Dendritic cell treated with granulocyte-macrophage colony-stimulating factor and Interleukin-4, amounts not matched to agents 40 ng/mL and 50 ng/mL, for 4 days (primary cell): Measurements from ENCODE around the gene ATP8A1.
A peak's percentile ranks its signal among the peaks of the same experiment; 100 is the strongest.

Experiments used
- H3K27ac Mint-ChIP-seq: one replicate; pipeline ENCODE4 v1.8.0; 2022; ENCODE audit warnings: mild to moderate bottlenecking, mixed read lengths
- H3K27me3 Mint-ChIP-seq: one replicate; pipeline ENCODE4 v1.8.0; 2022; ENCODE audit warnings: mild to moderate bottlenecking, mixed read lengths
- H3K36me3 Mint-ChIP-seq: one replicate; pipeline ENCODE4 v1.8.0; 2022; ENCODE audit warnings: low read depth, mixed read lengths
- H3K4me1 Mint-ChIP-seq: one replicate; pipeline ENCODE4 v1.8.0; 2022; ENCODE audit warnings: low read depth, mixed read lengths
- H3K4me3 Mint-ChIP-seq: one replicate; pipeline ENCODE4 v1.8.0; 2022; ENCODE audit warnings: mild to moderate bottlenecking, moderate library complexity, mixed read lengths
- H3K9me3 Mint-ChIP-seq: one replicate; pipeline ENCODE4 v1.8.0; 2022; ENCODE audit warnings: mixed read lengths
- intact Hi-C: fragments of 100-400 bp; cut with micrococcal nuclease; formaldehyde crosslinking; loops from one replicate; pipeline ENCODE4 v1.15.0; 2022

ATP8A1 gene

GRCh38 chr4:42416017-42416416 is 240.9 kb downstream of the ATP8A1 start:
- Mint-ChIP-seq H3K27me3 (no peaks in the 10 kb centered on the region), H3K36me3 (peaks cover under 1% of the 10 kb centered on the region), H3K4me1 (no peaks in the 10 kb centered on the region), H3K4me3 (no peak overlapping the region), H3K9me3 (no peaks in the 10 kb centered on the region), H3K27ac (no peak overlapping the region)
- intact Hi-C loops, result no loop called here

GRCh38 chr4:42415281-42415680 is 241.6 kb downstream of the ATP8A1 start:
- H3K4me3 Mint-ChIP-seq, result no peak overlapping the region
- no peak overlapping the region for H3K27ac Mint-ChIP-seq
- H3K4me1 Mint-ChIP-seq, result no peaks in the 10 kb centered on the region
- H3K27me3 Mint-ChIP-seq, result no peaks in the 10 kb centered on the region
- H3K9me3 Mint-ChIP-seq, result no peaks in the 10 kb centered on the region
- intact Hi-C loops, result no loop called here
- no peaks in the 10 kb centered on the region for H3K36me3 Mint-ChIP-seq

GRCh38 chr4:42412251-42412650 is 244.7 kb downstream of the ATP8A1 start:
- no peak overlapping the region for H3K4me3 Mint-ChIP-seq
- H3K9me3 Mint-ChIP-seq, result no peaks in the 10 kb centered on the region
- H3K27me3 Mint-ChIP-seq, result no peaks in the 10 kb centered on the region
- H3K27ac Mint-ChIP-seq, result no peak overlapping the region
- H3K4me1 Mint-ChIP-seq, result no peaks in the 10 kb centered on the region
- H3K36me3 Mint-ChIP-seq, result no peaks in the 10 kb centered on the region
- intact Hi-C loops, result no loop called here

- H3K27ac Mint-ChIP-seq, result no peak overlapping the region
- no peaks in the 10 kb centered on the region for H3K9me3 Mint-ChIP-seq
- H3K4me1 Mint-ChIP-seq, result no peaks in the 10 kb centered on the region
- no peaks in the 10 kb centered on the region for H3K27me3 Mint-ChIP-seq
- intact Hi-C loops, result no loop called here
- no peak overlapping the region for H3K4me3 Mint-ChIP-seq
- no peaks in the 10 kb centered on the region for H3K36me3 Mint-ChIP-seq
These were observed 245.1 kb downstream of the ATP8A1 start for GRCh38 chr4:42411803-42412202.

GRCh38 chr4:42410446-42410845 is 246.5 kb downstream of the ATP8A1 start:
- Mint-ChIP-seq H3K27ac (no peak overlapping the region), H3K27me3 (no peaks in the 10 kb centered on the region), H3K4me3 (no peak overlapping the region), H3K9me3 (no peaks in the 10 kb centered on the region), H3K4me1 (no peaks in the 10 kb centered on the region), H3K36me3 (no peaks in the 10 kb centered on the region)
- intact Hi-C loops, result no loop called here

- Mint-ChIP-seq H3K9me3 (no peaks in the 10 kb centered on the region), H3K4me3 (no peak overlapping the region), H3K36me3 (no peaks in the 10 kb centered on the region), H3K4me1 (peaks cover 2% of the 10 kb centered on the region), H3K27me3 (peaks cover 29% of the 10 kb centered on the region), H3K27ac (no peak overlapping the region)
- intact Hi-C loops, result no loop called here
These were observed 252.9 kb downstream of the ATP8A1 start for GRCh38 chr4:42404001-42404400.

GRCh38 chr4:42401171-42401570 is 255.7 kb downstream of the ATP8A1 start:
- Mint-ChIP-seq H3K4me3 (no peak overlapping the region), H3K36me3 (no peaks in the 10 kb centered on the region), H3K9me3 (no peaks in the 10 kb centered on the region), H3K4me1 (peaks cover 25% of the 10 kb centered on the region), H3K27ac (no peak overlapping the region), H3K27me3 (peaks cover 57% of the 10 kb centered on the region)
- intact Hi-C loops, result no loop called here

- H3K9me3 Mint-ChIP-seq, result no peaks in the 10 kb centered on the region
- intact Hi-C loops, result no loop called here
- peaks cover 25% of the 10 kb centered on the region for H3K4me1 Mint-ChIP-seq
These were observed 257.5 kb downstream of the ATP8A1 start for GRCh38 chr4:42399393-42399792.

GRCh38 chr4:42398871-42399331 is 258.0 kb downstream of the ATP8A1 start:
- Mint-ChIP-seq H3K9me3 (no peaks in the 10 kb centered on the region), H3K27me3 (peaks cover 73% of the 10 kb centered on the region), H3K27ac (no peak overlapping the region), H3K4me3 (no peak overlapping the region), H3K4me1 (peaks cover 25% of the 10 kb centered on the region), H3K36me3 (no peaks in the 10 kb centered on the region)
- intact Hi-C loops, result no loop called here

More at GRCh38 chr4:42399393-42399792, 257.5 kb downstream of the ATP8A1 start:
- Mint-ChIP-seq H3K27ac (no peak overlapping the region), H3K4me3 (no peak overlapping the region), H3K27me3 (peaks cover 68% of the 10 kb centered on the region), H3K36me3 (no peaks in the 10 kb centered on the region)

- H3K4me3 Mint-ChIP-seq, result peak overlapping the region; percentile 74
- no peaks in the 10 kb centered on the region for H3K9me3 Mint-ChIP-seq
- intact Hi-C loops, result no loop called here
- H3K4me1 Mint-ChIP-seq, result peaks cover 25% of the 10 kb centered on the region
- no peaks in the 10 kb centered on the region for H3K36me3 Mint-ChIP-seq
- H3K27ac Mint-ChIP-seq, result no peak overlapping the region
- peaks cover 76% of the 10 kb centered on the region for H3K27me3 Mint-ChIP-seq
These were observed 258.6 kb downstream of the ATP8A1 start for GRCh38 chr4:42398171-42398870.

- Mint-ChIP-seq H3K27ac (no peak overlapping the region), H3K4me1 (peaks cover 25% of the 10 kb centered on the region), H3K4me3 (peak overlapping the region; percentile 74), H3K36me3 (no peaks in the 10 kb centered on the region), H3K27me3 (peaks cover 78% of the 10 kb centered on the region), H3K9me3 (no peaks in the 10 kb centered on the region)
- intact Hi-C loops, result no loop called here
These were observed 259.2 kb downstream of the ATP8A1 start for GRCh38 chr4:42397635-42398170.

- H3K4me3 Mint-ChIP-seq, result peak within 1 kb of the TSS; percentile 74
- no peaks in the 10 kb centered on the region for H3K36me3 Mint-ChIP-seq
- H3K27me3 Mint-ChIP-seq, result peaks cover 75% of the 10 kb centered on the region
- intact Hi-C loops, result no loop called here
- peaks cover 25% of the 10 kb centered on the region for H3K4me1 Mint-ChIP-seq
- H3K9me3 Mint-ChIP-seq, result no peaks in the 10 kb centered on the region
- H3K27ac Mint-ChIP-seq, result no peak within 1 kb of the TSS
These were observed 259.9 kb downstream of the ATP8A1 start, which contains the start of gene SHISA3 for GRCh38 chr4:42396752-42397634. Gene SHISA3 (plus strand): TSS chr4:42397488. CDS start chr4:42398057, 569 bp downstream.

GRCh38 chr4:42396361-42396751 is 260.5 kb downstream of the ATP8A1 start:
- H3K4me1 Mint-ChIP-seq, result peaks cover 25% of the 10 kb centered on the region
- intact Hi-C loops, result no loop called here
- H3K36me3 Mint-ChIP-seq, result no peaks in the 10 kb centered on the region
- H3K27me3 Mint-ChIP-seq, result peaks cover 75% of the 10 kb centered on the region
- no peaks in the 10 kb centered on the region for H3K9me3 Mint-ChIP-seq
- H3K4me3 Mint-ChIP-seq, result no peak overlapping the region
- H3K27ac Mint-ChIP-seq, result no peak overlapping the region

GRCh38 chr4:42395595-42395994 is 261.3 kb downstream of the ATP8A1 start:
- no peak overlapping the region for H3K4me3 Mint-ChIP-seq
- peaks cover 67% of the 10 kb centered on the region for H3K27me3 Mint-ChIP-seq
- H3K36me3 Mint-ChIP-seq, result no peaks in the 10 kb centered on the region

More at GRCh38 chr4:42395595-42395994, 261.3 kb downstream of the ATP8A1 start:
- Mint-ChIP-seq H3K4me1 (peaks cover 25% of the 10 kb centered on the region), H3K9me3 (no peaks in the 10 kb centered on the region), H3K27ac (no peak overlapping the region)
- intact Hi-C loops, result no loop called here
